HS-5 (cell line): Measurements from ENCODE around the gene CETP.
"Not testable (repeated sequence)": the region's sequence is repeated elsewhere in the genome, so short reads cannot be mapped to it uniquely, and the experiment has no call there.

Experiments used
- DNase-seq: peaks from one replicate; pipeline ENCODE4 v3.0.0-alpha.2; 2012; ENCODE audit warnings: low read depth

Gene CETP

GRCh38 chr16:56956076-56956475 lies 5.7 kb upstream of the CETP start:
- no peak for DNase-seq

- no peak for DNase-seq
Measured at GRCh38 chr16:56956756-56957155, 5.0 kb upstream of the CETP start.

GRCh38 chr16:56960681-56961281 lies 969 bp upstream of the CETP start:
- no peak for DNase-seq

- DNase-seq = no peak
Measured at GRCh38 chr16:56961386-56961785, 364 bp upstream of the CETP start.

- DNase-seq = peak; percentile 39
Measured at GRCh38 chr16:56964243-56965148, 2.7 kb downstream of the CETP start.

GRCh38 chr16:56965149-56966092 lies 3.7 kb downstream of the CETP start:
- DNase-seq = no peak

GRCh38 chr16:56966093-56966475 lies 4.3 kb downstream of the CETP start:
- no peak for DNase-seq

- no peak for DNase-seq
Measured at GRCh38 chr16:56967733-56968132, 6.0 kb downstream of the CETP start.

- no peak for DNase-seq
Measured at GRCh38 chr16:56969769-56970168, 8.0 kb downstream of the CETP start.

GRCh38 chr16:56970934-56971767 lies 9.4 kb downstream of the CETP start:
- no peak for DNase-seq

GRCh38 chr16:56971768-56972043 lies 10.0 kb downstream of the CETP start:
- no peak for DNase-seq

GRCh38 chr16:56972403-56973293 lies 10.9 kb downstream of the CETP start:
- no peak for DNase-seq

GRCh38 chr16:56973294-56973689 lies 11.5 kb downstream of the CETP start:
- DNase-seq = no peak

- DNase-seq = not testable (repeated sequence)
Measured at GRCh38 chr16:56973899-56974298, 12.1 kb downstream of the CETP start.

GRCh38 chr16:56974549-56975300 lies 13.0 kb downstream of the CETP start:
- no peak for DNase-seq

GRCh38 chr16:56975714-56976113 lies 14.0 kb downstream of the CETP start:
- no peak for DNase-seq

- DNase-seq = no peak
Measured at GRCh38 chr16:56977216-56977615, 15.5 kb downstream of the CETP start.

- DNase-seq = no peak
Measured at GRCh38 chr16:56977823-56978430, 16.2 kb downstream of the CETP start.

GRCh38 chr16:56980201-56980535 lies 18.4 kb downstream of the CETP start:
- DNase-seq = no peak
